Upper lobe of left lung (tissue), 6 donors: ENCODE data around the gene CHRNE. TPM values are rescaled to one million over a fixed set of nuclear protein-coding genes. Genes with fewer than 3 reads are reported as not detected.

ENCODE experiments used
- ATAC-seq, 2 donors: fragments of 200-7000 bp; cut with Tn5 transposase; one replicate each; pipeline ENCODE4 v1.9.1; 2022; ENCODE audit warnings: mild to moderate bottlenecking in 2 of 2, moderate library complexity in 2 of 2; ENCODE audit not compliant: low FRiP score in 2 of 2
- DNase-seq, 2 donors: peaks; one replicate each; pipeline ENCODE4 v3.0.0-alpha.2; 2019 to 2020
- H3K27ac ChIP-seq, 4 donors: fragments of 200-600 bp; sonication (generic); one replicate each; pipeline ENCODE4 v1.5.1; 2016 to 2019
- H3K27me3 ChIP-seq, 4 donors: fragments of 200-600 bp; sonication (generic); one replicate each; pipeline ENCODE4 v1.5.1; 2017 to 2019
- H3K36me3 ChIP-seq, 4 donors: fragments of 200-600 bp; sonication (generic); one replicate each; pipeline ENCODE4 v1.5.1; 2016 to 2019
- H3K4me1 ChIP-seq, 4 donors: fragments of 200-600 bp; sonication (generic); one replicate each; pipeline ENCODE4 v1.5.1; 2018 to 2019
- H3K4me3 ChIP-seq, 4 donors: fragments of 200-600 bp; sonication (generic); one replicate each; pipeline ENCODE4 v1.5.1; 2017 to 2019; ENCODE audit warnings: mild to moderate bottlenecking in 2 of 4, moderate library complexity in 1 of 4
- H3K9me3 ChIP-seq, 4 donors: fragments of 200-600 bp; sonication (generic); one replicate each; pipeline ENCODE4 v1.5.1; 2018 to 2019
- CTCF ChIP-seq, 6 experiments: fragments of 450-650 bp in 4 of 6; fragments of 200-600 bp in 2 of 6; sonication (generic) in 2 of 6; IDR thresholded peaks; one replicate each; pipeline ENCODE4 v1.5.1; 2016 to 2019; ENCODE audit warnings: antibody characterized with exemption in 6 of 6
- EP300 ChIP-seq, 4 donors: sonication (generic); formaldehyde crosslinking; IDR thresholded peaks; one replicate each; pipeline ENCODE4 v1.5.1; 2017; ENCODE audit warnings: antibody characterized with exemption in 4 of 4, control low read depth in 2 of 4
- POLR2A ChIP-seq, 4 donors: fragments of 450-650 bp; IDR thresholded peaks; one replicate each; pipeline ENCODE4 v1.5.1; 2016 to 2017; ENCODE audit warnings: antibody characterized with exemption in 4 of 4, mild to moderate bottlenecking in 2 of 4
- POLR2AphosphoS5 ChIP-seq, 2 donors: sonication (generic); formaldehyde crosslinking; IDR thresholded peaks; one replicate each; pipeline ENCODE4 v1.5.1; 2017; ENCODE audit warnings: antibody characterized with exemption in 2 of 2
- WGBS, 2 donors: methylation state at CpG; one replicate each; pipeline ENCODE4 v1.1.5; 2017 to 2018; 5-methylcytosine and 5-hydroxymethylcytosine counted together
- total RNA-seq, 6 donors: library from RNA; depleted of rRNA in 4 of 6; stranded (reverse); fragments of >200 nt in 4 of 6; gene quantifications; one replicate each; pipeline versions ENCODE4 v1.1.0 to v1.2.1, GENCODE V29; 2016 to 2021
- donor health status: DM: no; HTN: no; CAD: no; lungs with moderate emphysema.
- donor health status: DM: no; HTN: yes; CAD: no; lungs with severe emphysema.

Gene CHRNE
- total RNA-seq, 6 donors from 2014 or later, result 0.61 to 1.7 (median 1.2) TPM; not detected in 2

- ATAC-seq (peak; percentile 78), DNase-seq (peak; percentile 78 to 79)
- Histone ChIP-seq H3K4me1 (peaks cover 50 to 71% (median 61%) of the 10 kb centered on the region in 4 donors), H3K4me3 (peak overlapping the region; percentile 63 to 85 (median 72)), H3K36me3 (peaks cover 18 to 66% (median 51%) of the 10 kb centered on the region in 4 donors), H3K9me3 (no peaks in the 10 kb centered on the region), H3K27ac (peak overlapping the region; percentile 84 to 99 (median 94)), H3K27me3 (no peaks in the 10 kb centered on the region)
- 1 to 2% methylated on average over 29 of the region's 29 CpGs for WGBS, 2 donors
- TF ChIP-seq POLR2AphosphoS5 (IDR thresholded peaks at IDR 0.05) (peak in 1 of 2 donors; percentile 8), POLR2A (IDR thresholded peaks at IDR 0.05) (no peak), CTCF (IDR thresholded peaks at IDR 0.05) (peak in 1 of 6 experiments; percentile 2)
Observed at GRCh38 chr17:4940555-4941318, 37.8 kb upstream of the CHRNE start.

- peak in 3 of 4 donors; percentile 26 to 87 (median 54) for TF ChIP-seq POLR2A (IDR thresholded peaks at IDR 0.05)
- TF ChIP-seq CTCF (IDR thresholded peaks at IDR 0.05), result peak in 3 of 6 experiments; percentile 7 to 25 (median 19)
- TF ChIP-seq EP300 (IDR thresholded peaks at IDR 0.05), result no peak
- TF ChIP-seq POLR2AphosphoS5 (IDR thresholded peaks at IDR 0.05), result peak; percentile 58 to 83
- no peaks in the 10 kb centered on the region for H3K9me3 ChIP-seq
- WGBS, 2 donors, result 0% methylated on average over 71 of the region's 72 CpGs
- H3K4me1 ChIP-seq, result peaks cover 42 to 63% (median 53%) of the 10 kb centered on the region in 4 donors
- H3K27me3 ChIP-seq, result no peaks in the 10 kb centered on the region
- H3K36me3 ChIP-seq, result peaks cover 18 to 58% (median 46%) of the 10 kb centered on the region in 4 donors
- DNase-seq, result peak; percentile 97 to 98
- peak; percentile 95 to 96 for ATAC-seq
- peak within 1 kb of the TSS; percentile 84 to 99 (median 94) for H3K27ac ChIP-seq
- H3K4me3 ChIP-seq, result peak within 1 kb of the TSS; percentile 63 to 85 (median 72)
Observed at GRCh38 chr17:4939796-4940554, 37.1 kb upstream of the CHRNE start, which contains the start of the genes RNF167 and SLC25A11. TSS of gene RNF167 (plus strand) at chr17:4940268. CDS start at chr17:4940910, 642 bp downstream. TSS of gene SLC25A11 (minus strand) at chr17:4940046. CDS start at chr17:4939910, 136 bp downstream.

- Histone ChIP-seq H3K36me3 (peaks cover 16 to 53% (median 42%) of the 10 kb centered on the region in 4 donors), H3K9me3 (no peaks in the 10 kb centered on the region), H3K4me3 (peak overlapping the region; percentile 48 to 72 (median 67)), H3K4me1 (peaks cover 37 to 61% (median 48%) of the 10 kb centered on the region in 4 donors), H3K27ac (peak overlapping the region; percentile 84 to 99 (median 94)), H3K27me3 (no peaks in the 10 kb centered on the region)
- TF ChIP-seq POLR2AphosphoS5 (IDR thresholded peaks at IDR 0.05) (no peak), CTCF (IDR thresholded peaks at IDR 0.05) (no peak), EP300 (IDR thresholded peaks at IDR 0.05) (no peak), POLR2A (IDR thresholded peaks at IDR 0.05) (no peak)
- WGBS, 2 donors, result 3 to 6% methylated on average over 6 to 14 of the region's 16 CpGs
- DNase-seq (peak in 1 of 2 donors; percentile 35), ATAC-seq (no peak)
Observed at GRCh38 chr17:4939546-4939795, 36.6 kb upstream of the CHRNE start.

GRCh38 chr17:4938688-4939545 is 36.0 kb upstream of the CHRNE start:
- WGBS, 2 donors, result 61 to 68% methylated on average over 15 to 17 of the region's 19 CpGs
- peaks cover 40 to 61% (median 47%) of the 10 kb centered on the region in 4 donors for H3K4me1 ChIP-seq
- ATAC-seq, result no peak
- no peaks in the 10 kb centered on the region for H3K27me3 ChIP-seq
- TF ChIP-seq POLR2AphosphoS5 (IDR thresholded peaks at IDR 0.05) (no peak), CTCF (IDR thresholded peaks at IDR 0.05) (no peak), EP300 (IDR thresholded peaks at IDR 0.05) (no peak), POLR2A (IDR thresholded peaks at IDR 0.05) (no peak)
- peaks cover 16 to 48% (median 37%) of the 10 kb centered on the region in 4 donors for H3K36me3 ChIP-seq
- no peak for DNase-seq
- peak overlapping the region; percentile 84 to 99 (median 94) for H3K27ac ChIP-seq
- H3K4me3 ChIP-seq, result peak overlapping the region; percentile 48 to 72 (median 67)
- no peaks in the 10 kb centered on the region for H3K9me3 ChIP-seq
